Endothelial cell of umbilical vein (primary cell): Measurements from ENCODE around the gene FRS2. TPM values are rescaled to one million over a fixed set of nuclear protein-coding genes. Genes with fewer than 3 reads are reported as not detected.

Experiments used
- BruUV-seq: library from RNA; stranded (reverse); fragments of 400-500 nt; replicated peaks from 2 replicates; lab custom pipeline; 2021; lab: Mats Ljungman, UMichigan
- CTCF ChIA-PET: fragments of 300-600, 350-600 bp; sonication (Branson Sonifier 250); formaldehyde crosslinking; loops from one replicate; lab custom pipeline; 2021; ENCODE audit warnings: antibody characterized with exemption, inconsistent platforms; lab: Charles Lee
- POLR2A ChIA-PET: fragments of 300-600, 350-600 bp; sonication (Branson Sonifier 250); formaldehyde crosslinking; loops from one replicate; lab custom pipeline; 2021; ENCODE audit warnings: antibody characterized with exemption, inconsistent platforms; lab: Charles Lee
- DNase-seq: peaks from one replicate; pipeline ENCODE4 v3.0.0-alpha.2; 2011; ENCODE audit warnings: low read depth, low spot score
- FAIRE-seq: peaks from 2 replicates; lab custom pipeline; 2011; peaks lifted over from hg19 to GRCh38; lab: Jason Lieb, UNC
- H2AFZ ChIP-seq: 2 replicates; pipeline ENCODE4 v1.6.0; 2012; ENCODE audit warnings: low read depth, low read length, control low read depth, inconsistent platforms
- H3K27ac ChIP-seq: 2 replicates; pipeline ENCODE4 v1.5.1; 2011; ENCODE audit warnings: low read depth, mild to moderate bottlenecking, control low read depth, low read length, moderate library complexity; ENCODE audit not compliant: insufficient read depth
- H3K27me3 ChIP-seq, 2 experiments: 2 replicates each; pipeline versions ENCODE4 v1.6.0 to v1.6.1; 2011; ENCODE audit warnings: low read length in 2 of 2, mixed read lengths in 1 of 2; ENCODE audit not compliant: control insufficient read depth in 2 of 2, insufficient read depth in 2 of 2
- H3K36me3 ChIP-seq, 2 experiments: 2 replicates in 1 of 2; 3 replicates in 1 of 2; pipeline ENCODE4 v1.5.1; 2011; ENCODE audit warnings: low read length in 2 of 2, mild to moderate bottlenecking in 1 of 2, moderate library complexity in 1 of 2; ENCODE audit not compliant: control insufficient read depth in 2 of 2, insufficient read depth in 2 of 2; ENCODE audit errors: extremely low read depth in 1 of 2
- H3K4me1 ChIP-seq: 3 replicates; pipeline ENCODE4 v1.5.1; 2011; ENCODE audit warnings: mild to moderate bottlenecking, low read length; ENCODE audit not compliant: control insufficient read depth, insufficient read depth; ENCODE audit errors: extremely low read depth
- H3K4me2 ChIP-seq: 2 replicates; pipeline ENCODE4 v1.6.1; 2011; ENCODE audit warnings: low read length, control low read depth, mixed read lengths; ENCODE audit not compliant: insufficient read depth
- H3K4me3 ChIP-seq, 3 experiments: fragments of 200-600 bp in 1 of 3; sonication (generic), shearing (Covaris generic) in 1 of 3; replicated peaks in 1 of 3; 2 replicates each; pipeline ENCODE4 v1.5.1; 2011 to 2016; ENCODE audit warnings: control low read depth in 3 of 3, low read length in 3 of 3, mild to moderate bottlenecking in 2 of 3, inconsistent platforms in 1 of 3, low read depth in 1 of 3, moderate library complexity in 1 of 3; ENCODE audit not compliant: insufficient read depth in 1 of 3
- H3K79me2 ChIP-seq: 2 replicates; pipeline ENCODE4 v1.6.0; 2012; ENCODE audit warnings: low read length, inconsistent platforms; ENCODE audit not compliant: control insufficient read depth, insufficient read depth
- H3K9ac ChIP-seq: replicated peaks from 2 replicates; pipeline ENCODE3; 2011; ENCODE audit warnings: low read length, control low read depth; ENCODE audit not compliant: insufficient read depth; ENCODE audit errors: extremely low read depth
- H3K9me1 ChIP-seq: replicated peaks from 3 replicates; pipeline ENCODE4 v1.6.0; 2011; ENCODE audit warnings: mild to moderate bottlenecking, low read length; ENCODE audit not compliant: control insufficient read depth, insufficient read depth; ENCODE audit errors: extremely low read depth
- H3K9me3 ChIP-seq: replicated peaks from 2 replicates; pipeline ENCODE4 v1.5.1; 2012; ENCODE audit warnings: low read length, inconsistent platforms; ENCODE audit not compliant: control insufficient read depth, insufficient read depth
- H4K20me1 ChIP-seq: replicated peaks from 2 replicates; pipeline ENCODE3; 2011; ENCODE audit warnings: mild to moderate bottlenecking, low read length; ENCODE audit not compliant: control insufficient read depth, insufficient read depth; ENCODE audit errors: extremely low read depth
- CTCF ChIP-seq, 2 donors: IDR thresholded peaks; 1 replicate in 1 of 2; 2 replicates in 1 of 2; pipeline ENCODE4 v1.5.1; 2011; ENCODE audit warnings: low read length in 2 of 2, mild to moderate bottlenecking in 2 of 2, moderate library complexity in 2 of 2, control low read depth in 1 of 2, inconsistent platforms in 1 of 2, low read depth in 1 of 2; ENCODE audit not compliant: insufficient read depth in 1 of 2; ENCODE audit errors: extremely low read depth in 1 of 2
- EZH2 ChIP-seq: IDR thresholded peaks from 2 replicates; pipeline ENCODE4 v1.6.1; 2012; ENCODE audit warnings: borderline replicate concordance, low read depth, mild to moderate bottlenecking, moderate library complexity, low read length, inconsistent platforms; ENCODE audit not compliant: severe bottlenecking
- FOS ChIP-seq: IDR thresholded peaks from 2 replicates; pipeline ENCODE4 v1.6.1; 2011; ENCODE audit warnings: mild to moderate bottlenecking, low read length, moderate library complexity, borderline replicate concordance; ENCODE audit not compliant: insufficient read depth
- GATA2 ChIP-seq: IDR thresholded peaks from 2 replicates; pipeline ENCODE4 v1.7.0; 2011; ENCODE audit warnings: low read depth, mild to moderate bottlenecking, moderate library complexity, mixed read lengths, low read length; ENCODE audit not compliant: insufficient read length, insufficient read depth
- JUN ChIP-seq: IDR thresholded peaks from 2 replicates; pipeline ENCODE4 v1.6.1; 2011; ENCODE audit warnings: borderline replicate concordance, low read depth; ENCODE audit not compliant: insufficient read length, insufficient read depth
- MAX ChIP-seq: IDR thresholded peaks from 2 replicates; pipeline ENCODE4 v1.6.1; 2011; ENCODE audit not compliant: insufficient read depth, insufficient read length
- MYC ChIP-seq: IDR thresholded peaks from one replicate; pipeline ENCODE4 v1.6.1; 2011; ENCODE audit warnings: mild to moderate bottlenecking, low read depth, low read length
- POLR2A ChIP-seq: IDR thresholded peaks from 2 replicates; pipeline ENCODE4 v1.6.1; 2012; ENCODE audit warnings: low read depth, mild to moderate bottlenecking, control low read depth, low read length
- POLR2AphosphoS5 ChIP-seq: IDR thresholded peaks from 2 replicates; pipeline ENCODE4 v1.6.1; 2012; ENCODE audit warnings: low read depth, mild to moderate bottlenecking, control low read depth, low read length, moderate library complexity; ENCODE audit not compliant: insufficient read depth
- dilution Hi-C: fragments of 300-500 bp; cut with MboI; formaldehyde crosslinking; loops from one replicate; pipeline ENCODE4 v1.15.0; 2019; ENCODE audit warnings: low sequenced_read_pairs; ENCODE audit not compliant: extremely low pct_ligation_motif_present
- intact Hi-C: fragments of 100-400 bp; cut with micrococcal nuclease; formaldehyde crosslinking; loops from one replicate; pipeline ENCODE4 v1.10.0; 2022
- polyA plus RNA-seq, 4 experiments: library from polyadenylated mRNA; depleted of rRNA in 3 of 4; stranded (reverse) in 3 of 4; unstranded in 1 of 4; fragments of >200 nt; gene quantifications; 2 replicates each; pipeline versions ENCODE4 v1.2.1 to v1.2.3, GENCODE V29; 2011 to 2012; ENCODE audit warnings: missing spikeins in 1 of 4
- total RNA-seq: library from RNA; stranded (reverse); gene quantifications from 2 replicates; pipeline ENCODE4 v1.2.3, GENCODE V29; 2021

FRS2 gene
- total and polyA plus RNA-seq, 2 donors (not counting 3 experiments of a cell fraction or from before 2014, with no cell fraction given) = 6.3 to 15.5 TPM

- Histone ChIP-seq H3K79me2 (peaks cover 14% of the 10 kb centered on the region), H2AFZ (no peak overlapping the region), H4K20me1 (peaks cover 4% of the 10 kb centered on the region), H3K9me3 (no peaks in the 10 kb centered on the region), H3K27ac (no peak overlapping the region), H3K4me2 (no peak overlapping the region), H3K36me3 (no peaks in the 10 kb centered on the region), H3K4me1 (peaks cover 11% of the 10 kb centered on the region), H3K9me1 (no peaks in the 10 kb centered on the region), H3K4me3 (no peak overlapping the region), H3K27me3 (no peaks in the 10 kb centered on the region), H3K9ac (no peak overlapping the region)
- no TSS peak for BruUV-seq
- DNase-seq (no peak), FAIRE-seq (no peak)
- ChIA-PET CTCF (interaction anchor here (1.1 kb wide), 1 partner anchor 11 kb away, joined by 3 read pairs; no protein-coding TSS in a partner anchor), POLR2A (no interaction called here)
- TF ChIP-seq EZH2 (no peak), JUN (no peak), MAX (no peak), CTCF (IDR thresholded peaks at IDR 0.05; ENCODE audit: extremely low read depth in 1 of 2, insufficient read depth in 1 of 2, low read depth in 1 of 2, low read length in 2 of 2) (no peak), POLR2A (no peak)
- intact Hi-C loops (no loop called here), dilution Hi-C loops (no loop called here)
Observed at GRCh38 chr12:69466867-69467266, 3.3 kb upstream of the FRS2 start.

- ChIA-PET CTCF (no interaction called here), POLR2A (no interaction called here)
- TF ChIP-seq MAX (no peak), POLR2A (no peak), GATA2 (no peak), EZH2 (no peak), CTCF (IDR thresholded peaks at IDR 0.05; ENCODE audit: extremely low read depth in 1 of 2, insufficient read depth in 1 of 2, low read depth in 1 of 2, low read length in 2 of 2) (no peak), MYC (no peak), FOS (no peak), POLR2AphosphoS5 (no peak), JUN (no peak)
- Histone ChIP-seq H2AFZ (no peak overlapping the region), H3K4me3 (no peak overlapping the region), H3K9me3 (no peaks in the 10 kb centered on the region), H3K4me1 (peaks cover 12% of the 10 kb centered on the region), H3K27me3 (no peaks in the 10 kb centered on the region), H3K36me3 (no peaks in the 10 kb centered on the region), H3K9me1 (no peaks in the 10 kb centered on the region), H3K9ac (no peak overlapping the region), H3K27ac (no peak overlapping the region), H4K20me1 (peaks cover 5% of the 10 kb centered on the region), H3K79me2 (peaks cover 19% of the 10 kb centered on the region), H3K4me2 (no peak overlapping the region)
- intact Hi-C loops (no loop called here), dilution Hi-C loops (no loop called here)
- no TSS peak for BruUV-seq
- FAIRE-seq = no peak
- DNase-seq = no peak
Observed at GRCh38 chr12:69467366-69467765, 2.8 kb upstream of the FRS2 start.
